ENCODE data around the gene LIPC.

DNA sequence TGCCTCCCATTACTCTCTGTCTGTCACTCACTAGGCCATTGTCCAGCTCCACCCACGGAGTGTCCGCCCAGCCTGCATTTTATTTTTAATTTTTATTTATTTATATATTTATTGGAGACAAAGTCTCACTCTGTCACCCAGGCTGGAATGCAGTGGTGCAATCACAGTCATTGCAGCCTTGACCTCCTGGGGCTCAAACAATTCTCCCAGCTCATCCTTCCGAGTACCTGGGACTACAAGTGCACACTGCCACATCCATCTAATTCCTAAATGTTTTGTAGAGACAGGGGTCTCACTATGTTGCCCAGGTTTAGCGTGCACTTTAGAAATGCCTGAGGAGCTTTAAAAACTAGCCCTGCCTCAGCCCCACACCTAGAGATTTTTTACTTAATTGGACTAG lies 141.5 kb downstream of the LIPC start:
- no peak for TF ChIP-seq POLR2A (IDR thresholded peaks at IDR 0.05)
- TF ChIP-seq, protein P1, sequence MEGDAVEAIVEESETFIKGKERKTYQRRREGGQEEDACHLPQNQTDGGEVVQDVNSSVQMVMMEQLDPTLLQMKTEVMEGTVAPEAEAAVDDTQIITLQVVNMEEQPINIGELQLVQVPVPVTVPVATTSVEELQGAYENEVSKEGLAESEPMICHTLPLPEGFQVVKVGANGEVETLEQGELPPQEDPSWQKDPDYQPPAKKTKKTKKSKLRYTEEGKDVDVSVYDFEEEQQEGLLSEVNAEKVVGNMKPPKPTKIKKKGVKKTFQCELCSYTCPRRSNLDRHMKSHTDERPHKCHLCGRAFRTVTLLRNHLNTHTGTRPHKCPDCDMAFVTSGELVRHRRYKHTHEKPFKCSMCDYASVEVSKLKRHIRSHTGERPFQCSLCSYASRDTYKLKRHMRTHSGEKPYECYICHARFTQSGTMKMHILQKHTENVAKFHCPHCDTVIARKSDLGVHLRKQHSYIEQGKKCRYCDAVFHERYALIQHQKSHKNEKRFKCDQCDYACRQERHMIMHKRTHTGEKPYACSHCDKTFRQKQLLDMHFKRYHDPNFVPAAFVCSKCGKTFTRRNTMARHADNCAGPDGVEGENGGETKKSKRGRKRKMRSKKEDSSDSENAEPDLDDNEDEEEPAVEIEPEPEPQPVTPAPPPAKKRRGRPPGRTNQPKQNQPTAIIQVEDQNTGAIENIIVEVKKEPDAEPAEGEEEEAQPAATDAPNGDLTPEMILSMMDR (IDR thresholded peaks at IDR 0.05), result no peak

Data from testis (tissue), 2 donors.